DND-41 (cell line): ENCODE data around the gene MFF.
"Not testable (repeated sequence)": the region's sequence is repeated elsewhere in the genome, so short reads cannot be mapped to it uniquely, and the experiment has no call there.

Experiments used
- ATAC-seq: fragments of 200-7000 bp; cut with Tn5 transposase; 3 replicates; pipeline ENCODE4 v1.9.1; 2021; ENCODE audit warnings: low read depth; ENCODE audit not compliant: insufficient read depth
- DNase-seq: peaks from one replicate; pipeline ENCODE4 v3.0.0-alpha.2; 2020
- H2AFZ ChIP-seq: 2 replicates; pipeline ENCODE4 v1.6.0; 2012; ENCODE audit warnings: low read depth, low read length
- H3K27ac ChIP-seq: 2 replicates; pipeline ENCODE4 v1.5.1; 2012; ENCODE audit warnings: low read length, inconsistent platforms
- H3K27me3 ChIP-seq: fragments of 200-600 bp; sonication (generic); 2 replicates; pipeline ENCODE4 v1.6.0; 2012; ENCODE audit warnings: low read length, mild to moderate bottlenecking, inconsistent platforms; ENCODE audit not compliant: insufficient read depth, poor library complexity
- H3K36me3 ChIP-seq: 2 replicates; pipeline ENCODE4 v1.5.1; 2012; ENCODE audit warnings: low read length, inconsistent platforms; ENCODE audit not compliant: insufficient read depth
- H3K4me1 ChIP-seq: 2 replicates; pipeline ENCODE4 v1.5.1; 2012; ENCODE audit warnings: mild to moderate bottlenecking, low read length; ENCODE audit not compliant: insufficient read depth
- H3K4me2 ChIP-seq: 2 replicates; pipeline ENCODE4 v1.6.0; 2012; ENCODE audit warnings: mild to moderate bottlenecking, moderate library complexity, low read length, inconsistent platforms; ENCODE audit not compliant: insufficient read depth
- H3K4me3 ChIP-seq, 2 experiments: fragments of 200-600 bp in 1 of 2; shearing (Covaris generic) in 1 of 2; 2 replicates each; pipeline ENCODE4 v1.5.1; 2012 to 2016; ENCODE audit warnings: inconsistent platforms in 2 of 2, low read length in 2 of 2, mild to moderate bottlenecking in 2 of 2, low read depth in 1 of 2, moderate library complexity in 1 of 2
- H3K79me2 ChIP-seq: 2 replicates; pipeline ENCODE4 v1.6.0; 2012; ENCODE audit warnings: low read length, inconsistent platforms; ENCODE audit not compliant: insufficient read depth
- H3K9ac ChIP-seq: 2 replicates; pipeline ENCODE4 v1.6.0; 2012; ENCODE audit warnings: low read depth, mild to moderate bottlenecking, inconsistent platforms, low read length, moderate library complexity
- H3K9me3 ChIP-seq: 2 replicates; pipeline ENCODE4 v1.5.1; 2012; ENCODE audit warnings: low read length, moderate library complexity, mild to moderate bottlenecking, inconsistent platforms; ENCODE audit not compliant: insufficient read depth, severe bottlenecking
- H4K20me1 ChIP-seq: 2 replicates; pipeline ENCODE4 v1.6.0; 2012; ENCODE audit warnings: low read length; ENCODE audit not compliant: insufficient read depth
- CTCF ChIP-seq: IDR thresholded peaks from 2 replicates; pipeline ENCODE4 v1.5.1; 2012; ENCODE audit warnings: borderline replicate concordance, low read length, moderate library complexity, mild to moderate bottlenecking; ENCODE audit not compliant: poor library complexity, severe bottlenecking; ENCODE audit errors: extremely low read depth
- EZH2 ChIP-seq: IDR thresholded peaks from 3 replicates; pipeline ENCODE4 v1.6.1; 2012; ENCODE audit warnings: borderline replicate concordance, low read depth, mild to moderate bottlenecking, moderate library complexity, low read length, inconsistent platforms; ENCODE audit not compliant: severe bottlenecking

Gene MFF

GRCh38 chr2:227363756-227364155, 38.7 kb downstream of the MFF start:
- no peaks in the 10 kb centered on the region for H3K9me3 ChIP-seq
- no peak for DNase-seq
- H3K27me3 ChIP-seq: no peaks in the 10 kb centered on the region
- TF ChIP-seq EZH2 (no peak), CTCF (peak; percentile 42)
- no peak overlapping the region for H2AFZ ChIP-seq
- H3K4me3 ChIP-seq: no peak overlapping the region
- H3K4me1 ChIP-seq: no peaks in the 10 kb centered on the region
- H3K79me2 ChIP-seq: no peaks in the 10 kb centered on the region
- no peak overlapping the region for H3K4me2 ChIP-seq
- H4K20me1 ChIP-seq: no peaks in the 10 kb centered on the region
- H3K9ac ChIP-seq: no peak overlapping the region
- no peak for ATAC-seq
- peaks cover 16% of the 10 kb centered on the region; the same call in 1 of the 2 replicates for H3K36me3 ChIP-seq
- no peak overlapping the region for H3K27ac ChIP-seq

GRCh38 chr2:227364585-227365263, 39.7 kb downstream of the MFF start:
- not testable (repeated sequence) for H3K4me1 ChIP-seq, ATAC-seq, H3K9me3 ChIP-seq, H3K4me3 ChIP-seq, H3K79me2 ChIP-seq, H3K4me2 ChIP-seq, H3K9ac ChIP-seq, H3K27ac ChIP-seq, DNase-seq, H4K20me1 ChIP-seq, H2AFZ ChIP-seq, H3K36me3 ChIP-seq, H3K27me3 ChIP-seq

GRCh38 chr2:227365833-227366232, 40.8 kb downstream of the MFF start:
- no peaks in the 10 kb centered on the region for H3K79me2 ChIP-seq
- H3K9me3 ChIP-seq: no peaks in the 10 kb centered on the region
- no peak overlapping the region for H3K9ac ChIP-seq
- no peak overlapping the region for H3K4me2 ChIP-seq
- H3K36me3 ChIP-seq: no peaks in the 10 kb centered on the region
- ATAC-seq (no peak), DNase-seq (no peak)
- H2AFZ ChIP-seq: no peak overlapping the region
- no peaks in the 10 kb centered on the region for H3K27me3 ChIP-seq
- no peak overlapping the region for H3K4me3 ChIP-seq
- H4K20me1 ChIP-seq: no peaks in the 10 kb centered on the region
- TF ChIP-seq CTCF: no peak
- no peak for TF ChIP-seq EZH2
- H3K4me1 ChIP-seq: no peaks in the 10 kb centered on the region
- no peak overlapping the region for H3K27ac ChIP-seq

- H3K9me3 ChIP-seq: no peaks in the 10 kb centered on the region
- no peaks in the 10 kb centered on the region for H4K20me1 ChIP-seq
- DNase-seq (no peak), ATAC-seq (no peak)
- no peak overlapping the region for H3K4me3 ChIP-seq
- H3K36me3 ChIP-seq: no peaks in the 10 kb centered on the region
- H3K79me2 ChIP-seq: no peaks in the 10 kb centered on the region
- no peak overlapping the region for H3K27ac ChIP-seq
- H3K4me1 ChIP-seq: no peaks in the 10 kb centered on the region
- no peaks in the 10 kb centered on the region for H3K27me3 ChIP-seq
- H3K4me2 ChIP-seq: no peak overlapping the region
- no peak overlapping the region for H3K9ac ChIP-seq
- TF ChIP-seq EZH2 (no peak), CTCF (no peak)
- no peak overlapping the region for H2AFZ ChIP-seq
These were observed 41.8 kb downstream of the MFF start for GRCh38 chr2:227366769-227367426.
